Ovary (tissue), 3 donors: ENCODE results near the gene MIEN1.

Experiments
- CTCF ChIP-seq, 3 donors: fragments of 450-650 bp in 2 of 3; fragments of 200-600 bp in 1 of 3; IDR thresholded peaks; one replicate each; pipeline versions ENCODE4 v1.5.1 to v1.8.0; 2016 to 2022; ENCODE audit warnings: antibody characterized with exemption in 3 of 3, mild to moderate bottlenecking in 1 of 3
- POLR2A ChIP-seq: fragments of 450-650 bp; IDR thresholded peaks from one replicate; pipeline ENCODE4 v1.6.1; 2017; ENCODE audit warnings: antibody characterized with exemption, mild to moderate bottlenecking, moderate library complexity
- donor health status: DM: no; HTN: no; CAD: no.

GRCh38 chr17:39704821-39705551 is 25.3 kb downstream of the MIEN1 start:
- no peak for TF ChIP-seq CTCF (IDR thresholded peaks at IDR 0.05)
- TF ChIP-seq POLR2A = no peak
